BLaER1 (cell line): ENCODE measurements around the gene PPP2R2C.

Experiments
- H3K27ac ChIP-seq: shearing (Covaris generic); formaldehyde crosslinking; 2 replicates; pipeline ENCODE4 v1.8.1; 2022
- H3K27me3 ChIP-seq: shearing (Covaris generic); formaldehyde crosslinking; 2 replicates; pipeline ENCODE4 v1.8.1; 2022
- H3K36me3 ChIP-seq: shearing (Covaris generic); formaldehyde crosslinking; 2 replicates; pipeline ENCODE4 v1.8.1; 2022
- H3K4me1 ChIP-seq: shearing (Covaris generic); formaldehyde crosslinking; 2 replicates; pipeline ENCODE4 v1.8.1; 2022
- H3K4me2 ChIP-seq: shearing (Covaris generic); formaldehyde crosslinking; 2 replicates; pipeline ENCODE4 v1.8.1; 2022
- H3K4me3 ChIP-seq: shearing (Covaris generic); formaldehyde crosslinking; 2 replicates; pipeline ENCODE4 v1.8.1; 2022
- H3K9ac ChIP-seq: shearing (Covaris generic); formaldehyde crosslinking; 2 replicates; pipeline ENCODE4 v1.8.1; 2022
- H3K9me3 ChIP-seq: shearing (Covaris generic); formaldehyde crosslinking; 2 replicates; pipeline ENCODE4 v1.8.1; 2022
- H4K20me1 ChIP-seq: shearing (Covaris generic); formaldehyde crosslinking; 2 replicates; pipeline ENCODE4 v1.8.1; 2022
- Cebpa-rat ChIP-seq: shearing (Covaris generic); IDR thresholded peaks from 2 replicates; pipeline ENCODE4 v1.8.1; 2022

PPP2R2C gene

DNA sequence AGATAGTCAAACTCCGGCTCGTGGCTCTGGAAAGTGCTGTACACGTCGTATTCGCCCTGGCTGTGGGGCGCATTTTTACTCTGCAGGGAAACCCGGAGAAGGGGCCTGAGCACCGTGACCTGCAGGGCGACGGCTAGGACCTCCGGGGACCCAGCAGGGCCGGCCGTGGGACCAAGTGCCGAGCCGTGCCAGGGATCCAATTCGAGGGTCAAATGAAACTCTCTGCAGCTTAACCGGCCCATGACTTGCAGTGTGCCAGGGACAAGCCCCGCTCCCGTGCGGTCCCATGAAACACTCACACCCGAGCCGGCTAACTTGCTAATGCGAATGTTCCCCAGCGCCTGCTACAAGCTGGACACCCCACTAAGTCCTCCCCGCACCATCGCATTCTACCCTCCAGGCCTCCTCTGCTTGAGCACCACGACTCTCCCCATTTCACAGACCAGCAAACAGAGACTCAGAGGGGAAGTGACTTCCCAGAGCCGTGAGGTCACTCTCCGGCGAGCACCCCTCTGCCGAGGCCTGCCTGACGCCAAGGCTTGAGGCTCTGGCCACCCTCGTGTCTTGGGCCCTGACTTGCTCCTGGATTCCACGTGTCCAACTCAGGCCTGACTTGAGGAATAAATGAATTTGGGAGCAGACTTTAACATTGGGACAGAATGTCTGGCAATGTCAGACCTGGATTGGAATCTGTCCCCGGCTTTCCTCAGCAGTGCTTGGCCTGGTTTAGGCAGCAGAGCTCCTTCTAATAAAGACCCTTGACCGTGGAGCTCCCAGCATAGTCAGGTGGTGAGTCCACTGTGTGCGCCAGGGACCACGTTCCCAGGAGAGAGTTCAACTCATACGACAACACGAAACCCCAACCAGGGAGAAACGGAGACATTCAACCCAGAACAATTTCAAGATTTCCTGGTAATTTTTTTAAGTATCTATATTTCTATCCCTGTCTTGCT, 93.6 kb downstream of the PPP2R2C start:
- Histone ChIP-seq H3K9me3 (no peaks in the 10 kb centered on the region), H4K20me1 (no peaks in the 10 kb centered on the region), H3K36me3 (no peaks in the 10 kb centered on the region), H3K9ac (no peak overlapping the region), H3K4me1 (no peaks in the 10 kb centered on the region), H3K4me2 (no peak overlapping the region; the same call in 1 of the 2 replicates), H3K4me3 (no peak overlapping the region), H3K27ac (no peak overlapping the region), H3K27me3 (peaks cover 5% of the 10 kb centered on the region; the same call in 1 of the 2 replicates)
- TF ChIP-seq Cebpa-rat: no peak

DNA sequence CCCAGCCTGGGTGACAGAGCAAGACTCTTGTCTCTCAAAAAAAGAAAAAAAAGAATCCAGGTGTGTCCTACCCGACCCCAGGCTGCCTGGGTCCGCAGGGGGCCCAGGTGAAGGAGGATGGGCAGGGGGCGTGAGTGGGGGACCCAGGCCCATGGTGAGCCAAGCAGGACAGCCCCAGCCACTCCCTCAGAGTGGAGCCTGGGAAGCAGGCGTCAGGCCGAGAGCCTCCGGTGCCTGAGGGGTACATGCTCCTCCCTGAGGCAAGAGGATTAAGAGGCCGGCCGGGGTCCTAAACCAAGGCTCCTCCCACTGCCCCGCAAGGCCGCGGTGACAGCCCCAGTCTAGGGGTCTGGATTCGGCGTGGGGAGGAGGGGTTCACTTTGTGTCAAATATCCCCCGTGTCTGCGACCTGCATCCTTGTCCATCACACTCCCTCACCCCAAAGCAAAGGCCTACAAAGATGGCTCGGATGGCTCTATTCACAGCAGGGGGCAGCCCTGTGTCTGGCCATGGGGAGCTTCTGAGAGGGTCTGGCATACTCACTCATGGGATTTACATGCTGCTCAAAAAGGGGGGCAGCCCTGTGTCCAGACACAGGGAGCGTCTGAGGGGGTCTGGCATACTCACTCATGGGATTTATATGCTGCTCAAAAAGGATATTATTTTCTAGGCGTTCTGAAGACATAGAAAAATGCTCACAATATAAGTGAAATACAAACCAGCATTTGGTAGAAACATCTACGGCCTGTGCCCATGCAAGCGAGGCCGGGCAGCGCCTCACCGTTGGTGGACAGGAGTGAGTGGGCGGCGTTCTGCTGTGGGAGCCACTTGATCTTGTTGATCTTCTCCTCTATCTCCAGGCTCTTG, 94.6 kb downstream of the PPP2R2C start:
- no peak for TF ChIP-seq Cebpa-rat

DNA sequence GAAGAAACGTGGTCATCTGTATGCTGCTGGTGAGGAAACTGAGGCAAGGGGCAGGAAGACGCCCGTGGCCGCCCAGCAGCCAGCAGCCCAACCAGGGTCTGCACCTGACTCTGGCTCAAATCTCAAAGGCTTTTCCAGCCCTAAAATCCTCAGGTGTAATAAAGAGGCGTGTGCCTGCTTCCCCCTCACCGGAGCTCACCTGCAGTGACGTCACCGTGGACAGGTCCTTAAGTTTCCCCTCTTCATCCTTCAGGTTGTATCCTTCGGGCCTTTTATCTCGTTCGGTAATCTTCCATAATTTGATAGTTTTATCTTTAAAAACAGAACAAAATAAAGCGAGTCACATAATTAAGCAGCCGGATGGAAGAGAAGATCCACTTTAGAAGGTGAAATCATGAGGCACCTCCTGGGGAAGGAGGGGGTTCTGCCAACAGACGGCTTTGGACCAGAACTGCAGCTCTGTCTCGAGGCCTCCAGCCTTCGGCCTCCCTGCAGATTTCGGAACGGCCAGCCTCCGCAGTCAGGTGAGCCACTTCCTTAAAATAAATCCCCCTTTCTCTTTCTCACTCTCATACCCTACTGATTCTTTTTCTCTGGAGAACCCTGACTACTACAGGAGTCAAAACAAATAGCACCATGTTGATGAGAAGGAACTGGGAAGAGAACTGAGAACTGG, 96.7 kb downstream of the PPP2R2C start:
- H3K4me3 ChIP-seq: no peak overlapping the region
- no peaks in the 10 kb centered on the region for H3K9me3 ChIP-seq
- H3K27ac ChIP-seq: no peak overlapping the region
- H3K36me3 ChIP-seq: no peaks in the 10 kb centered on the region
- TF ChIP-seq Cebpa-rat: no peak
- no peak overlapping the region for H3K4me2 ChIP-seq
- H3K4me1 ChIP-seq: no peaks in the 10 kb centered on the region
- no peaks in the 10 kb centered on the region for H4K20me1 ChIP-seq
- peaks cover 5% of the 10 kb centered on the region; the same call in 1 of the 2 replicates for H3K27me3 ChIP-seq
- no peak overlapping the region for H3K9ac ChIP-seq

More for the DNA sequence above, 94.6 kb downstream of the PPP2R2C start:
- Histone ChIP-seq H3K27me3 (peaks cover 5% of the 10 kb centered on the region; the same call in 1 of the 2 replicates), H3K4me1 (no peaks in the 10 kb centered on the region), H3K36me3 (no peaks in the 10 kb centered on the region), H3K4me3 (no peak overlapping the region), H3K9me3 (no peaks in the 10 kb centered on the region), H3K27ac (no peak overlapping the region), H3K4me2 (no peak overlapping the region), H4K20me1 (no peaks in the 10 kb centered on the region), H3K9ac (no peak overlapping the region)

DNA sequence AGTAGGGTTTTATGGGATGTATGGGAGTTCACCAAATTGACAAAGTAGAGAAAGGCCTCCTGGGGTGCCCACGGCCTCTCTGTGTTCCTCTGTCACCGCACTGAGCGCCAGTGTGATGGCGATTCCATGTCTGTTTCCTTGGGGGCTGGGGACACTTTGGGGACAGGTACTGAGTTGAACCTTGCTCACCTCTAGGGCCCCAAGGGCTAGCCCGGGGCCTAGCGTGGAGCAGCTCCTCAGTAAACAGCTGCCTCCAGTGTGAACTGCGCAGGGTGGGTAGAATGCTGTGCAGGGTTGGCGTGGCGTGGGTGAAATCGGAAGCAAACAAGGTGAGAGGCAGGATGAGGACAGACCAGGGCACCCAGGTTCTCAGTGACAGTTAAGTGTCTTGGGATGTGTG, 97.8 kb downstream of the PPP2R2C start:
- Histone ChIP-seq H4K20me1 (no peaks in the 10 kb centered on the region), H3K27ac (no peak overlapping the region), H3K9ac (no peak overlapping the region), H3K4me2 (no peak overlapping the region), H3K36me3 (no peaks in the 10 kb centered on the region), H3K4me3 (no peak overlapping the region), H3K27me3 (no peaks in the 10 kb centered on the region), H3K9me3 (no peaks in the 10 kb centered on the region), H3K4me1 (0 out of 2 replicates have a peak, but pooled peaks cover 4% of the 10 kb centered on the region)
- no peak for TF ChIP-seq Cebpa-rat

DNA sequence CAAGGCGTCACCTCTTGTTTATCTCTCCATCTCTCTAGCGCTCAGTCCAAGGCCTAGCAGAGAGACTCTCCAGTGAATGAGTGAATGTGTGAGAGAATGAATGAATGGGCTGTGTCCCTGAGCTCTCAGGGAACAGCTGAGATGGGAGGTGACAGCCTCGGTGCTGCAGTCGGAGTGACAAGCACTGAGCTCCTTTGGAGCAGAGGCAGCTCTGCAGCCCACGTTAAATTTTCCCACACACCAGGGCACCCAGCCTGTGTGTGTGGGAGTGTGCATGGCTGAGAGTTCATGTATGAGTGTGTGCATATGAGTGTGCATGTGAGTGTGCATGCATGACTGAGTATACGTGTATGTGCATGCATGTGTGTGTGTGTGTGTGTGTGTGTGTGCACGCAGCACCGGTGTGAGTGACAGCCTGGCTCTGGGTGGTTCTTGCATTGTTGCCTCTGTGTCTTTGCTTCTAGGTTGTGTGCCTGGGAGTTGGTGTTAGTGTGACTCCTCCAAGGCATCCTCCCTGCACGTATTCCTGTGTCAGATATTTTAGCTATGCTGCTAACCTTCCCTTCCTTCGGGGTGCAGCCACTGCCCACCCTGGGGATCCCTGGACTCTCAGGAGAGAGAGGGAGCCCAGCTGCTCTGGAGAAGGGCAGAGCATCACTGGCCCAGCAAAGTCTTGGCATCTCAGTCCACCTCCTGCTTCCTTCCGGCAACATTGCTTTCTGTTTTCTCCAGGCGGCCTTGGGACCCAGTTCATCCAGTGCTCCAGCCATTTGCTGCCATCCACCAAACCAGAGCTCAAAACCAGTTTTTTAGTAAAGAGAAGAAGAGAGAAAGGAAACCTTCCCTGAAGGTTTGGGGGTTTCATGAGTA, 98.6 kb downstream of the PPP2R2C start:
- H3K36me3 ChIP-seq: no peaks in the 10 kb centered on the region
- H3K4me1 ChIP-seq: 0 out of 2 replicates have a peak, but pooled peaks cover 4% of the 10 kb centered on the region
- no peak overlapping the region for H3K4me3 ChIP-seq
- no peak for TF ChIP-seq Cebpa-rat
- no peaks in the 10 kb centered on the region for H4K20me1 ChIP-seq
- no peaks in the 10 kb centered on the region for H3K9me3 ChIP-seq
- no peak overlapping the region for H3K27ac ChIP-seq
- no peaks in the 10 kb centered on the region for H3K27me3 ChIP-seq
- no peak overlapping the region for H3K9ac ChIP-seq
- H3K4me2 ChIP-seq: no peak overlapping the region

DNA sequence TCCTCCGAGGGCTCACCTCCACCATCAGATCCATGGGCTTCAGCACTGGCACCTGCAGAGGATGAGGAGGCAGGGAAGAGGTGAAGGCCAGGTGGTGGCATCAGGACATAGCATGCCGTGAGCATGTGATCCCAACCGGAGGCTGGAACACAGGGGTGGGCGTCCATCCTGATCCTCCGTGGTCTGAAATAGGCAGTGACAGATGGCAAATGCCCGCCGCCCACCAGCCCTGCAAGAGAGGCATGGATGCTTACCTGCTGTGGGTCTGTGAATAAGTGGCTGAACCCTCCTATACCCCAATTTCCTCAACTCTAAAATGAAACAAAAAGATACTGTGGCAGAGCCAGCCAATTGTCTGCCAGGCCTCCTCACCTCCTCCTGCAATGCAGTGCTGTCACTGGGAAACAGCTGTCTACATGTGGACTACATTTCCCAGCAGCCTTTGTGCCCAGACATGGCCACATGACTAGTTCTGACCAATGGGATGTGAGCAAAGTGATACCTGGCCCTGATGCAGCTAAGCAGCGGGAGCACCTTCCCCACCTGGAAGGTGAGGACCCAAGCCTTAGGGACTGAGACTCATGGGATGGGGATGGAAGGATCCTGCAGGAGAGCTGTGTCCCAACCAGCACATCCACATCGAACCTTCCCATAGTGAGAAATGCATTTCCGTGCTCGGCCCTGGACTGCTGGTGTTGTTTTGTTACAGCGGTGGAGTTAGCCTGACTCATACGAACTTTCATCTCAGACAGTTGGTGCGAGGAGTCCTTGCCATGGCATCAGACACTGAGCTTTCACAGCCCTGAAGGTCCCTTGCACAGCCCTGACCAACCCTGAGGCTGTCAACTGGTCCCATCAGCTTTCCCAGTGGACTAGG, 99.5 kb downstream of the PPP2R2C start:
- Histone ChIP-seq H3K9ac (no peak overlapping the region), H3K4me3 (no peak overlapping the region), H3K27me3 (no peaks in the 10 kb centered on the region), H3K27ac (no peak overlapping the region), H3K9me3 (no peaks in the 10 kb centered on the region), H4K20me1 (no peaks in the 10 kb centered on the region), H3K4me2 (no peak overlapping the region), H3K4me1 (peaks cover 7% of the 10 kb centered on the region; the same call in 1 of the 2 replicates), H3K36me3 (no peaks in the 10 kb centered on the region)
- TF ChIP-seq Cebpa-rat: no peak

DNA sequence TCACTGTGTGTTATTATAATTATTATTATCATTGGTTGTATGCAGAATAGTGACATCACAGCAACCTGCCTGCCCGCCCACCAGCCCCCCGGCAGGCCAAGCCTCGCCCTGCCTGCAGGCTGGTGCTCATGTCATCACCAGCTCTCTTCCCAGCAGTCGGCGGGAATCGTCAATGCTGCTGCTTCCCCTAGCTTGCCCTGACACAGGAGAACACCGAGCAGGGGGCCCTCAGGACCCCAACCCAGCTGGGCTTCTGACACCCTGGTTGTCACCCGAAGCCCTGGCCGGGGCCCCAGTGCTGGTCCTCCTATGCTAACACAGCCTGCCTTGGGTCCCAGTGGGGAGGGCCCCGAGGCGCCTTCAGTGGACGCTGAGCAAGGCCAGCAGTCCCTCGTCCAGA, 100.6 kb downstream of the PPP2R2C start:
- no peaks in the 10 kb centered on the region for H3K9me3 ChIP-seq
- H4K20me1 ChIP-seq: peaks cover under 1% of the 10 kb centered on the region; the same call in 1 of the 2 replicates
- H3K4me1 ChIP-seq: peaks cover 15% of the 10 kb centered on the region; the same call in 1 of the 2 replicates
- no peak overlapping the region for H3K4me3 ChIP-seq
- no peaks in the 10 kb centered on the region for H3K27me3 ChIP-seq
- H3K4me2 ChIP-seq: no peak overlapping the region
- no peak overlapping the region for H3K27ac ChIP-seq
- no peak overlapping the region for H3K9ac ChIP-seq
- H3K36me3 ChIP-seq: no peaks in the 10 kb centered on the region
- no peak for TF ChIP-seq Cebpa-rat

DNA sequence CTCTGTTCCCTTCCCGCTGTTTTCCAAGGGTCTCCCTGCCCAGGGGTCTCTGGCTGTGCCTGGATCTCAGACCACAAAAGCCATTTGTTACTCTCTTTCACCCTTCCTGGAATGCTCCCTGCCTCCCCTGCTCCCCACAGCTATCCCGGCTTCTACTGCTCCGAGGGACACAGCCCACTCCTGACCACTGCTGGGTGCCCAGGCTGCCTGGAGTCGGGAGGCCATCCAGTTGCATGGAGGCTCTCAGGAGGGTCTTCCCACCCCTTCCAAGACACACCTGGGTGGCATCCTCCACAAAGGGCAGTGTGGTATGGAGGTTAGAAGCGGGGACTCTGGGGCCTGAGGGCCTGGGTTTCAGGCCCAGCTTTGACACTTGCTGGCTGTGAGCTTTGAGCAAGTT, 101.1 kb downstream of the PPP2R2C start:
- no peak overlapping the region for H3K27ac ChIP-seq
- no peaks in the 10 kb centered on the region for H3K36me3 ChIP-seq
- peaks cover 6% of the 10 kb centered on the region; the same call in 1 of the 2 replicates for H4K20me1 ChIP-seq
- no peak overlapping the region for H3K4me3 ChIP-seq
- no peak overlapping the region for H3K4me2 ChIP-seq
- H3K9ac ChIP-seq: no peak overlapping the region
- no peaks in the 10 kb centered on the region for H3K27me3 ChIP-seq
- H3K4me1 ChIP-seq: peaks cover 15% of the 10 kb centered on the region; the same call in 1 of the 2 replicates
- H3K9me3 ChIP-seq: no peaks in the 10 kb centered on the region
- no peak for TF ChIP-seq Cebpa-rat
